Heart right ventricle (tissue), 16 donors: ENCODE measurements around the gene MUC3A. TPM values are rescaled to one million over a fixed set of nuclear protein-coding genes. Genes with fewer than 3 reads are reported as not detected.

Experiments used
- ATAC-seq, 8 donors: fragments of 200-7000 bp; cut with Tn5 transposase; one replicate each; pipeline ENCODE4 v1.9.1; 2020; ENCODE audit warnings: mild to moderate bottlenecking in 8 of 8, moderate library complexity in 8 of 8, moderate number of reproducible peaks in 1 of 8
- DNase-seq, 2 donors: peaks; one replicate each; pipeline ENCODE4 v3.0.0-alpha.2; 2020
- H3K27ac ChIP-seq, 10 donors: fragments of 200-600 bp; sonication (generic) in 2 of 10; one replicate each; pipeline versions ENCODE4 v1.5.0 to v1.8.0; 2020 to 2022; ENCODE audit warnings: mild to moderate bottlenecking in 3 of 10
- H3K27me3 ChIP-seq, 7 donors: fragments of 200-600 bp; one replicate each; pipeline ENCODE4 v1.8.0; 2021 to 2022; ENCODE audit warnings: mild to moderate bottlenecking in 2 of 7
- H3K36me3 ChIP-seq, 9 donors: fragments of 200-600 bp; sonication (generic) in 1 of 9; one replicate each; pipeline versions ENCODE4 v1.5.0 to v1.8.0; 2020 to 2022; ENCODE audit warnings: mild to moderate bottlenecking in 2 of 9
- H3K4me1 ChIP-seq, 9 donors: fragments of 200-600 bp; sonication (generic) in 1 of 9; one replicate each; pipeline versions ENCODE4 v1.5.0 to v1.8.0; 2020 to 2022; ENCODE audit warnings: mild to moderate bottlenecking in 4 of 9
- H3K4me3 ChIP-seq, 10 donors: fragments of 200-600 bp; sonication (generic) in 2 of 10; one replicate each; pipeline versions ENCODE4 v1.5.0 to v1.8.0; 2020 to 2022; ENCODE audit warnings: mild to moderate bottlenecking in 7 of 10, moderate library complexity in 2 of 10
- H3K9me3 ChIP-seq, 11 donors: fragments of 200-600 bp in 10 of 11; sonication (generic) in 2 of 11; one replicate each; pipeline versions ENCODE4 v1.5.0 to v1.8.0; 2013 to 2022; ENCODE audit warnings: mild to moderate bottlenecking in 2 of 11, control low read depth in 1 of 11, moderate library complexity in 1 of 11
- WGBS, 2 donors: extraction: QIAGEN DNeasy Blood & Tissue Kit; methylation state at CpG; one replicate each; pipeline ENCODE4 v1.1.7; 2013; ENCODE audit warnings: inconsistent platforms in 1 of 2; 5-methylcytosine and 5-hydroxymethylcytosine counted together
- intact Hi-C, 10 donors: fragments of 100-400 bp; cut with DNase I; formaldehyde crosslinking; loops; one replicate each; pipeline versions ENCODE4 v1.11.1 to v1.14.2; 2022
- polyA plus RNA-seq, 2 donors: library from polyadenylated mRNA; stranded (reverse); fragments of 200-250 nt; gene quantifications; one replicate each; pipeline ENCODE4 v1.2.3, GENCODE V29; 2013
- total RNA-seq, 10 donors: library from RNA; stranded (reverse); fragmentation: NEBNext Ultra II Directional in 3 of 10; extraction: Animal tissue kit (Norgen Biotek cat#: 25700) in 3 of 10; gene quantifications; one replicate each; pipeline versions ENCODE4 v1.2.1 to v1.2.4, GENCODE V29; 2021 to 2023
- TF ChIP-seq, protein P1 (sequence below), 9 donors: fragments of 200-600 bp; sonication (generic) in 2 of 9; IDR thresholded peaks; one replicate each; pipeline versions ENCODE4 v1.5.0 to v1.8.0; 2021 to 2022; ENCODE audit warnings: antibody characterized with exemption in 9 of 9, mild to moderate bottlenecking in 5 of 9, moderate library complexity in 1 of 9
- donor health status: Arrhythmogenic right ventricular cardiomyopathy.
- donor health status: ischemic (EF 13 %, LVEDD 7.1; RV severe dilation, severe dysfunction).
- donor health status: healthy with polysubstance abuse.
- donor health status: DM: no; HTN: yes; CAD: no.
- donor health status: DM: no; HTN: no; CAD: no.
- donor health status: ischemic (EF 25% LVEDD 6.9; RV normal size, moderate dysfunction).
- donor health status: ischemic (EF 25% LVEDD 5.7; RV mildly dilated, moderate dysfunction).
- donor health status: healthy.
- donor health status: DM: yes; HTN: yes; CAD: no.
- donor health status: Ischemic cardiomyopathy.
- donor health status: ischemic (EF 35%, LVEDD 5.7; RV mildly dilated, moderate dysfunction).
- donor health status: nonischemic (EF 11% LVEDD 7.7; RV severe dilation, severe dysfunction).
- donor health status: DM: yes; HTN: yes; CAD: no.
- donor health status: PGD.
- donor health status: ischemic (EF 29% LVEDD 5.4; RV normal size, mild dysfunction).
- donor health status: nonischemic (EF 23%, LVEDD 6.1; RV moderate dilation, normal function).

MUC3A gene
- total and polyA plus RNA-seq, 12 donors = 0.23 to 3.5 (median 0.75) TPM

GRCh38 chr7:100965045-100965722, 15.8 kb downstream of the MUC3A start:
- ATAC-seq (peak in 1 of 8 donors; percentile 28), DNase-seq (no peak)
- H3K27ac ChIP-seq = no peak overlapping the region
- H3K4me3 ChIP-seq = peak overlapping the region in 1 of 10 donors; percentile 21
- H3K27me3 ChIP-seq = peaks cover 35 to 92% (median 82%) of the 10 kb centered on the region in 7 donors
- TF ChIP-seq, protein P1, sequence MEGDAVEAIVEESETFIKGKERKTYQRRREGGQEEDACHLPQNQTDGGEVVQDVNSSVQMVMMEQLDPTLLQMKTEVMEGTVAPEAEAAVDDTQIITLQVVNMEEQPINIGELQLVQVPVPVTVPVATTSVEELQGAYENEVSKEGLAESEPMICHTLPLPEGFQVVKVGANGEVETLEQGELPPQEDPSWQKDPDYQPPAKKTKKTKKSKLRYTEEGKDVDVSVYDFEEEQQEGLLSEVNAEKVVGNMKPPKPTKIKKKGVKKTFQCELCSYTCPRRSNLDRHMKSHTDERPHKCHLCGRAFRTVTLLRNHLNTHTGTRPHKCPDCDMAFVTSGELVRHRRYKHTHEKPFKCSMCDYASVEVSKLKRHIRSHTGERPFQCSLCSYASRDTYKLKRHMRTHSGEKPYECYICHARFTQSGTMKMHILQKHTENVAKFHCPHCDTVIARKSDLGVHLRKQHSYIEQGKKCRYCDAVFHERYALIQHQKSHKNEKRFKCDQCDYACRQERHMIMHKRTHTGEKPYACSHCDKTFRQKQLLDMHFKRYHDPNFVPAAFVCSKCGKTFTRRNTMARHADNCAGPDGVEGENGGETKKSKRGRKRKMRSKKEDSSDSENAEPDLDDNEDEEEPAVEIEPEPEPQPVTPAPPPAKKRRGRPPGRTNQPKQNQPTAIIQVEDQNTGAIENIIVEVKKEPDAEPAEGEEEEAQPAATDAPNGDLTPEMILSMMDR (IDR thresholded peaks at IDR 0.05) = no peak
- H3K4me1 ChIP-seq = peaks cover 4 to 18% (median 14%) of the 10 kb centered on the region in 9 donors
- no peaks in the 10 kb centered on the region for H3K36me3 ChIP-seq
- no peaks in the 10 kb centered on the region for H3K9me3 ChIP-seq
- intact Hi-C loops = loop anchor here in 5 of 10 donors (5.0 to 10.0 kb wide), 3 partner anchors 68 to 92 kb away; partner anchors contain the start of gene ACHE (in 1 of the 5)
- 22 to 25% methylated on average over 25 of the region's 25 CpGs for WGBS, 2 donors

- Histone ChIP-seq H3K27me3 (peaks cover 35 to 90% (median 76%) of the 10 kb centered on the region in 7 donors), H3K9me3 (no peaks in the 10 kb centered on the region), H3K27ac (no peak overlapping the region), H3K4me1 (peaks cover 4 to 18% (median 14%) of the 10 kb centered on the region in 9 donors), H3K4me3 (peak overlapping the region in 9 of 10 donors; percentile 4 to 31 (median 22)), H3K36me3 (no peaks in the 10 kb centered on the region)
- WGBS, 2 donors = 2 to 5% methylated on average over 58 of the region's 58 CpGs
- TF ChIP-seq, protein P1 (IDR thresholded peaks at IDR 0.05) = peak in 8 of 9 donors; percentile 53 to 76 (median 66)
- ATAC-seq (peak; percentile 49 to 74 (median 58)), DNase-seq (peak; percentile 48 to 68)
- intact Hi-C loops = loop anchor here in 6 of 10 donors (1.0 to 10.0 kb wide), 4 partner anchors 69 to 93 kb away; partner anchors contain the start of gene ACHE (in 1 of the 6)
Measured at GRCh38 chr7:100965723-100966541, 16.6 kb downstream of the MUC3A start.

- peaks cover 4 to 18% (median 14%) of the 10 kb centered on the region in 9 donors for H3K4me1 ChIP-seq
- peaks cover 35 to 90% (median 79%) of the 10 kb centered on the region in 7 donors for H3K27me3 ChIP-seq
- no peaks in the 10 kb centered on the region for H3K36me3 ChIP-seq
- peak overlapping the region in 7 of 10 donors; percentile 4 to 31 (median 22) for H3K4me3 ChIP-seq
- ATAC-seq = peak in 1 of 8 donors; percentile 11
- H3K27ac ChIP-seq = no peak overlapping the region
- intact Hi-C loops = loop anchor here in 6 of 10 donors (1.0 to 10.0 kb wide), 4 partner anchors 69 to 93 kb away; partner anchors contain the start of gene ACHE (in 1 of the 6)
- WGBS, 2 donors = 13 to 15% methylated on average over 40 of the region's 40 CpGs
- no peaks in the 10 kb centered on the region for H3K9me3 ChIP-seq
- peak in 1 of 2 donors; percentile 15 for DNase-seq
- TF ChIP-seq, protein P1 (IDR thresholded peaks at IDR 0.05) = no peak
Measured at GRCh38 chr7:100966542-100967291, 17.4 kb downstream of the MUC3A start.
